GM18517 (cell line): Measurements from ENCODE around the gene JAKMIP2.

Experiments
- ATAC-seq: cut with Tn5 transposase; IDR thresholded peaks from one replicate; pipeline ENCODE4 v1.9.1; 2021; ENCODE audit warnings: mild to moderate bottlenecking, moderate library complexity; ENCODE audit not compliant: unreplicated experiment

The JAKMIP2 gene

DNA sequence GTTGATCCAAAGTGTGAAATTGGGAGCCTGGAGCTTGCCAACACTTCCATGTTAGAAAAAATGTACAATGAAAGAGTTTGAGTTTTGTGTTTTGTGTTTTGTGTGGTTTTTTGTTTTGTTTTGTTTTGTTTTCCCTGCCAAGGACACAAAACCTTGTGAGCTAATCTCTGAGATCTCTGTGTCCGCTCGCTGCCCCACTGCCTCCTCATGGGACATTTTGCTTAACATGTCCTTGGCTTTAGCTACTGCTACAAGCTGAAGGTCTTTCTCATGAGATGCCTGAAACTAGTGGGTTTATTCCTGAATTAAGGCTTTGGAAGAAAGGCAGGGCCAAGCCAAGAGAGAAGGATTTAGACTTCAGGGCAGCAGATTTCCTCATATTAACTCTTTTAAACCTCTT, 7.3 kb upstream of the JAKMIP2 start:
- ATAC-seq = no peak

DNA sequence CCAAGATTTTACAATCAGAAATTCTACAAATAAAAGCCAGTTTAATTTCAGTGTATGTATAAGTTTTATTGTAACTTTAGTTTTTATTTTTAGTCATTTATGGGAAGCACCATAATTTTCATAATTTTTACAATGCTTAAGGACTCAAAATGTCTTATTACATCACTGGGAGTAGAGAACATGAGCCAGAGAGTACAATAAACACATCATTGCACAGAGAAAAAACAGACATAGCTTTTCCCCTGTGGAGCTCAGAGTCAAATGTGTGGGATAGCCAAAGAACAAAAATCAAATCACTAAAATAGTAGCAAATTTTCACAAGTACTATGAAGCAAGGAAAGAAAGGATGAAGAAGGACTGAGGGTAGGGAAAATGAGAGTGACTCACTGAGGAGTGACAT, 5.5 kb upstream of the JAKMIP2 start:
- ATAC-seq = no peak

DNA sequence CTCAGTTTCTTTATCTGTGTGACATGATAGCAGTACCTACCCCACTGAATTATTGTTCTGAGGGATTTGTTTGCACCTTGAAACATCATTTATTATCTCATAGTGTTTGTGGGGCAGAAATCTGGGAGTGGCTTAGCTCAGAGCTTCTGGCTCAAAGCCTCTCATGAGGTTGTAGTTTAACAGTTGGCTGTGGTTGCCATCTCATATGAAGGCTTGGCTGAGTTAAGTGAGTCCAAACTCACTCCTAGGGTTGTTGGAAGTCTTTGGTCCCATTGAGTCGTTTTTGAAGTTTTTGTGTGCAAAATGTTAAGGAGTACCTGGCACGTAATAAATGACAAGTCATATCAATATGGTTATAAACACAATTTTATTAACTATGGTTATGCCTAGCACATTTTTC, 3.6 kb upstream of the JAKMIP2 start:
- ATAC-seq = no peak

DNA sequence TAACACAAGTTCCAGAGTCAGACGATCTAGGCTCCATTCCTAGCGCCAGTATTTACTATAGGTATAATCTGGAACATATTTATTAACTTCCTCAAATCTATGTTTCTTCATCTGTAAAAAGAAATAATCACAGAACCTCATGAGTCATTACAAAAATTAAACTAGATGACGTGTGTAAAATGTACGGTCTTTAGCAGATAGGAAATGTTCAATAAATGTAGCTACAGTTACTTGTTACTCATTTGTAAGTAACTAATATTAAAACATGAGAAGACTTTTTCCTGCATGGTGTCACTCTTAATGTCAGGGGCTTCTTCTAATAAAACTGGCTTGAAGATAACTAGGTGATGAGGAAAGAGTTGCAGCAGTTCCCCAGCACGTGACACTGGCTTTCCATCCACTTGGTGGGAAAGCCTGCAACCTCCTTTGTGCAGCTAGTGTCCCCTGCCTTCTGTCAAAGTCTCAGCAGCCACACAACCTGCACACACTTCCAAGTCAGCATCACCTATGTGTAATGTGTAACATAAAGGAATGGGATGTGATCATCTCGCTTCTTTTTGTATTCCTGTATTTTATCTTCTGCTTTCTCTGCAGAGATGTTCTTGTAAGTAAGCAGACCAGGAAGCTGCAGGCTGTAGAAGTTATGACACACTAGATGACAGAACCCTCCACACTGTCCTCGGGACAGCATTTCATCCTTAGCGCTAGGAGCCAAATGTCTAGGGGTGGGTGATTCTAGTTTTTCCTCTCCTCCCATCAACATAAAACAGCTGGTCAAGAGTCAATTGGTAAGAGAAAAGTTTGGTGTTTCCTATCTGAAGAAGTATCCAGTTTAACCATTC, 1.8 kb upstream of the JAKMIP2 start:
- ATAC-seq = no peak

DNA sequence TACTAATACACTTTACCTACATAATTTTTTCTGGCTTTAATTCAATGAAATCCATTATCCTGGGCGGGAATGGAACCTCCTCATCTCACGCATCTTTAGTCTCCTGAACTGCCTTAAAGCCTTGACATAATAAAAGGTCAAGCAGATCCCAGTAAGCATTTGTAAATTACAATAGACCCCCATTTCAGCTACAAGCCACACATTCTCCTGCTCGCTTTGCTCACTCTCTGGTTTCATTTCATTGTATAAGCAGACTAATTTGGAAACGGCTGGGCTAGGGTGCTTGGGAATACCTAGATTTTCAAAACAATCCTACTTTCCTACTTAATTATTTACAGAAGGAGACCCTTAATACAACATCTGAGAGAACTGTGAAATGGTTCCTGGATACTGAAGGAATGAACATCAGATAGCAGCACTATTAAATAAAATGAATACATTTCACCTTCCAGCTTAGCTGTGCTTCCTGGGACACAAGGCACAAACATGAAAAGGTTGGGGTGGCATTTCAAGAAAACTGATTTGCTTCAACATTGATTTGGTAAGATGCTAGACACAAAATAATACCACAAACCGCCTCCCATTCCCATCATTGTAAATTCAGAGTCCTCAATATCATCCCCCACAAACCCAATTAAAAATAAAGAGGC, 1.5 kb downstream of the JAKMIP2 start:
- ATAC-seq = no peak

DNA sequence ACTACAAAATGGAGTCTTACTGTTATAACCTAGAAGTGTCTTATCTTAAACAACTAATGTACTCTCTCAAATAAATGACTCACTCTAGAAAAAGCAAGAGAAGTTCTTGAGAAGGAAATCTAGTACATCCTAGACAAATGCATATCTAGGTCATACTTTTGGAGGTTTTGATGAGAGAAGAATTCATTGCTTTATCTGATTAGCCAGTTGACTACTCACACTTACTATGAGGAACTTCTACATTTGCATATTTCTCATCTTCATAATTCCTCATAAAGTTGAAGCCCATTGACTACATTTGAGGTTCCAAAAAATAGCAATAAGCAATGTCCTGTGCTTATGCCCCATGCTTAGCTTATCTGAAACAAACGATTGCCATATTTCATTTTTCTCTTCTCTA, 2.8 kb downstream of the JAKMIP2 start:
- no peak for ATAC-seq

DNA sequence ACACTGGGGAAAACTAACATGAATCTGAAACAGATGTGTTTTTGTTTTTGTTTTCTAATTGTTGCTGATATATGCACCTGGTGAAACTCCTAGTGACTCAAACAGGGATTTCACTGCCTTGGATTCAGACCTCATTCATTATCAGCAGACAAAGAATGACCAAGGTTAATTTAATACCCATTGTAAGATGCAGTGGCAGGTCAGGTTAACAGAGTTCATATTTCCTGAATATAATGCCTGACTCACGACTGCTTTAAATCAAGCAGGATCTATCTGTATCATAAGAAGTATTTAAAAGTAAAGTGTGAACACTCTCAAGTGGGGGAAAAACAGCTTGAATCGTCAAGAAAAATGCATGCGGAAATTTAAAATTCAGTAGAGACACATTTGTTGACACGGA, 5.5 kb downstream of the JAKMIP2 start:
- no peak for ATAC-seq

DNA sequence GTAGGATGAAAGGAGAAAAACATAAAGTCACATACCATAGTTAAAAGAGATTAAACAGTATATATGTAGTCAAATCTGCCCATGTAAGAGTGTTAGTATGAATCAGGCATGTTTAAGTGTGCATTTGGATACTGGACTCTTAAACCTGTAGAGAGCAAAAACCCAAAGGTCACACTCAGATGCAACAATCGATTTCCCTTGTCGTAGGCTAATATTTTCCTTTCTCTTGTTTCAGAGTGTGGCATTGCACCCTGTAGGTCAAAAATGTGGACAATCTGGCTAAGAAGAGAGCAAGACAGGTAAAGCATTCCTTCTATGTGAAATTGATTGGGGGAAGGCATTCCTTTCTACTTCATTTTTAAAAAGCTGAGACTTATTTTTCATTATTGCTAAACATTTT, 8.9 kb downstream of the JAKMIP2 start:
- ATAC-seq = no peak

DNA sequence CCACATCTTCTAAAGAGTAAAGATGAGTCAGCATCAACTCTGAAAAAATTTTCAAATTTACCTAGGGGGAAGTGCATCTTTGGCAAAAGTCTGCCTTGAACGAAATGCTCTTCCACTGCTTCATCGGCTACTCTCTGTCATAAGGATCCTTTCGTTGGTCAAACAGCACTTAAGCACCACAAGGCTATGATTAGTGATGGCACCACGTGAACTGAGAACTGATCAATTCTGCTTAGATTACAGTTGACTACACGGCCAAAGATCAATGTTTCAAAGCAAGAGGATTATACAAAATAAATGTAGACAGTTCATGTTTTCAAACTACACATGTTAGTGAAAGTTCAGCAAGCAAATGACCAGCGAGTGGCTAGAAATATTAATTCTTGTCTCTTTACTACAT, 9.4 kb downstream of the JAKMIP2 start:
- ATAC-seq = no peak

DNA sequence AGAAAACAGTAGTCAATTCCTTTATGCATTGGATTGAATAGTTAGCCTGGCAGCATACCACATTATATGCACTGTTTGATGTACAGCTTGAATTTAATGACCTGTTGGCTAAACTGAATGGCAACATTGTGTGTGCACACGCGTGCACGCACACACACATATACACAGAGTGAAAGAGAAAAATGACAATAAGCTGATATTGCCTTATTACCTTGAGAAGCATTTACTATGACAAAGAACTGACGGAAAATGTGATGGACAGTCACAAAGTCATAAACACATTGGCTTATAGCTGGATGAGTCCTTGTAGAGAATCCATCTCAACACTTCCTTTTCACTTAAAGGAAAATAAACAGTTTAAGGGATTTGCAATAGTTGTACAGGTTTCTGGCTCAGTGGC, 15.5 kb downstream of the JAKMIP2 start:
- ATAC-seq = no peak

DNA sequence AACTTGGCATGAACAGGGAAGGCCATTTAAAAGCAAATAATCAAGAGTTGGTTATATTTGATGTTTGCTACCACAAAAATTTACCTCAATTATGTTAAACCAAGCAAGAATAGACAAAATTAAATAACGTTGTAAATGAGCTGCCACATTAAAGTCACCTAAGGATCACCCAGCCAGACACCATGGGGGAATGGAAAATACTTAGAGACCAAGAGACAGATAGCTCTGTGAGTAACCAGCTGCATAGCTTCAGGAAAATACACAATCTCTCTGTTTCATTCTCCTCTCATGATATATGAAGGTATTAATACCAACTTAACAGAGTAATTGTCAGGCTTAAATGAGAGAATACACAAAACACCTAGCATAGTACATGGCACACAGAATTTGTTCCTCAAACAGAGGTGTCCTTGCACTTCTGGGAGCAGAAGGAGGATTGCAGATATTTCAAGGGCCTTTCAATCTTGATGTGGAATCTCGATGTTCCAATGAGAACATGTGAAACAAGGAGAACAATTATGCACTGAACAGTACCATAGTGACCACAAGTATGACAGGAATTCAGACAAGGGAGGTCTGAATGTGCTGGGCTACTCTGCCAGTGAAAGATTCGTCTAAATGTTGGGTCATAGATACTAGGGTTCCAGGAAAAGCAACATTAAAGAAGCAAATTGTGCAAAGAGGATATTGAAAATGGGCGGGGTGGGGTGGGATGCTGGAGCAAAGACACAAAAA, 18.6 kb downstream of the JAKMIP2 start:
- no peak for ATAC-seq

DNA sequence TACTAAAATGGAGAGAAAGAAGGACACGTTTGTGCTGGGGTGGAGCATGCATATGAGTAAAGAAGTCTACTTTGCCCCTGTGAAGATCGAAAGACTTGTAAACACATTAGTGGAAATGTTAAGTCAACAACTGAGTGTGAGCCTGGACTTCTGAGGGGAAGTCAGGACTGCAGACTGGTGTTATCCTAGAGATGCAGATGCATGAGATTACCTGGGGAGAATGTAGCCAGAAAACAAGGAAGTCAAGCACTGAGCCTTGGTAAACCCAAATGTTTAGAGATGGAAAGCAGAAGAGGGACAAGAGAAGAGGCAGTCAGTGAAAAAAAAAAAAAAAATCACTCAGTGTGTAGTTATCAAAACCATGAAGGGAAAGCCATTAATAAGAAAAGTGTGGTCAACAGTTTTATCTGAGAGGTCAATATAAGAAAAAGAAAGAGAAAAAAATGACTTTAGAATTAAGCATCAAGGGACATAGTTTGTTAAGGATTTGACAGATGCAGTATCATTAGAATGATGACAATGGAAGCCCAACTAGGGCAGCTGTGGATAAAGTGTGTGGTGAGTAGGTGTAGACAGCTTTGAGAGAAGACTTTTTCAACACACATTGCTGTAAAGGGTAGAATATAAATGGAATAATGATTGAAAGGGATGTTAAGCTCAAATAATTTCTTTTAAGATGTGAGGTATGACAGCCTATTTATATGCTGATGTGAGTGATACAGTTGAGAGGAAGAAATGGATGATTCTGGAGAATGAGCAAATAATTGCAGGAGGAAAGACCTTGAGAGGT, 22.2 kb downstream of the JAKMIP2 start:
- ATAC-seq = no peak

DNA sequence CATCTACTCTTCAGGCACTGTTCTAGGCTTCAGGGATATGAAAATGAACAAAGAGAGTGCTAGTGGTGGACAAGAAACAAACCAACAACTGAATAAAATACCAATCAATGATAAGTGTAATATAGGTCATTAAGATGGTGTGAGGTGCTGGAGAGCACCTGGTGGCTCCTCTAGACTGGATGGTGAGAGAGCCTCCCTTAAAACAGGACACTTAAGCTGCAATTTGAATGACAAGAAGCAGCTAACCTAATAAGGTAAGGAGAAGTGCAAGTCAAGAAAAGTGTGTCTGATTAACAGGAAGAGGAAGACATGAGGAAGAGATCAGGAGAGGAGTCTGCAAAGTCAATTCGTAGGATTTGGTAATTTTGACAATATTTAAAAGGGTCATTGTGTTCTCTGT, 23.1 kb downstream of the JAKMIP2 start:
- no peak for ATAC-seq

DNA sequence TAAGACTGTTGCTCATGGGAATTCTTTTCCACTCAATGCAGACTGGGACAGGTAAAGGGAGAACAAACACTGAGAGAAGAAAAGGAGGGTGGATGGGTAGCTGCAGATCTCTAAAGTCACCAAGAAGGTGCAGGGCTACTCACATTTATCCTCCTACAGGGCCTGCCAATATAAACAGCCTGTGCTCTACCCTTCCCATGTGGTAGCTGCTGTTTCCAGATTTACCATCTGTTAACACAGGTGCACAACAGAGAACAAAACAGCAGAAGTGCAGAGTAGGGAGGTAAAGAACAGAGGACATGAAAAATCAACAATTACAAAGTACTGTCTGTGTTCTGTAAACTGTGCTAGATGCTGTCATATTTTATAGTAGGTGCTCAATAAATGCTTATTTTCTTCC, 26.0 kb downstream of the JAKMIP2 start:
- ATAC-seq = no peak

DNA sequence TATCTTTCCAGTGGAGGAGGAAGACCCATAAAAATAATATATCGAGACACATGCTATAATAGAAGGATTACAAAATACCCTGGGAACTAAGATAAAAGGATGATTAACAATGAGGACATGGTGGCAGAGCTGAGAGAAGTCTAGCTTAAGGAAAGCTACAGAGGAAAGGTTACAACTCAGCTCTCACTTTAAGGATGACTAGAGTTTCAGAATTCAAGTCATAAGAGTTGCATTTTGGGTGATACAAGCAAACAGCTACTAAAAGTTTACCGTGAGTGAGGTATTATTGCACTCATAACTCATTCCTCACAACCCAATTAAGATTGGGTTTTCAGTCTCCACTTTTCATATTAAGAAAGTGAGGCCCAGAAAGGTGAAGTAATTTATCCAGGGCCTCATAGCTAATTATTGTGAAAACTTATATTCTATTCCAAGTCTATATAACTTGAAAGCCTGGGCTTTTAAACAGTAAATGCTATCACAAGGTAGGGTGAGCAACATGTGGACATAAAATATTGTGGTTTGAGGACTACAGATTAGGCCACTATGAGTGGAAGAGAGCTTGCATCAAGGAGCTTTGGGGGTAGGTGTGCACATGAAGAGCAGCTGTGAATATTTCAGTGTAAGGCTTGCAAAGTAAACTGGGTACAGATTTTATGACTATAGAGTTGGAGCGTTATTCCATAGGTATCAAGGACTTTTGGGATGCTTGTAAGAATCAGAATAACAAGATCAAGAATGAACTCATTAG, 28.0 kb downstream of the JAKMIP2 start:
- ATAC-seq = no peak

DNA sequence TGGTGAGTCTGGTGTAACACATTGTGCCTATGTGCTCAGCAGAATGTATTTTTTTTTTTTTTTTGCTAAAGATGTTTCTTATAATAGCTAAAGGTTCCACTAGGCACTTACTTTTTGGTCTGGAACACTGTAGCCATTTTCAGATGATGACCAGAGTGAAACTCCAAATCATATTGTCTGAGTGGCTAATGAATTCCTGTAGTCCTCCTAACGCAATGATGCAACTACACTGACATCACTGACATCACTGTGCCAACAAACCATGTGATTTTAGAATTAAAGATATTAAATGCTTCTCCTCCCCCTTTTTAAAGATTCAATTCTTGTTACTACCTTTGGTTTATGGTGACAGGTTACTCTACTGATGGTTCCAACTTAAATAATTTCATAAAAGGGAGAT, 28.8 kb downstream of the JAKMIP2 start:
- no peak for ATAC-seq

DNA sequence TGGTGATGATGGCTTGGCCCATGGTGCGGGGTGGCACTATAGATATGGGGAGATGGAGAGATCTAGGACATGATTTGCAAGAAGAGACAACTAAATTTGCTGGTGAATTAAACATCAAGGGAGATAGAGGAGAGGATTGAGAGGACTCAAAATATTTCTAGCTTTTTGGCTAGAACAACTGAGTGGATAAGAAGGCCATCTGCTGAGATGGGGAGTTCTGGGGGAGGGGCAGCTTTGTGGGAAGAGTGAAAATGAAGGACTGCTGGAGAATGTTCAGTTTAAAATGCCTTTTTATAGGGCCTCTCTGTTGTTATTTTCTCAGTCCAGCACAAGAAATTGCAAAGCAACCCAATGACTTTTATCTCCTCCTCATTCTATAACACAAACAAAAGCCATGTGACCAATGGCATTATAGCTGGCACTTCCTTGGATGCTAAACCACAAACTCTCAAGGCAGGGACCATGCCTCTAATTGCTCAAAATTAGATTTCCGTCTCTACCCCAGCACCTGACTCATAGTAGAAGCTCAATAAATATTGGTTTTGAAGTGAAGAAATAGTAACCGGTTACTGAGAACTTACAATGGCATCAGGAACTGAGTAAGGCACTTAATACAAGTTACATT, 29.8 kb downstream of the JAKMIP2 start:
- ATAC-seq = no peak

DNA sequence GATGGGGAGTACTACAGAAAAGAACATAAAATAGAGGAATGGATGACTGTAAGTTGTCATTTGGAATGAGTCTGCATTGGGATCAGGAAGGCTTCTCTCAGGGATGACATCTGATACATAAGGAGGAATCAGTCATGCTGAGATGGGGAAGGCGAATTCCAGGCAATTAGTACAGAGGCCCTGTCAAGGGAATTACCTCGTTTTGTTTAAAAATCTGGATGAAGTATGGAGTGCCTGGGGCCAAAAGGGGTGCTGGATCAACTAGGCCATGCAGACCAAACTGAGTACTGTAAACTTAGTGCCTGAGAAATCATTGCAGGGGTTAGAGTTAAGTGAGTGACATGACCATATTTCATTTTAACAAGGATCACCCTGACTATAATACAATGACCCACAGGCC, 30.5 kb downstream of the JAKMIP2 start:
- ATAC-seq = no peak

DNA sequence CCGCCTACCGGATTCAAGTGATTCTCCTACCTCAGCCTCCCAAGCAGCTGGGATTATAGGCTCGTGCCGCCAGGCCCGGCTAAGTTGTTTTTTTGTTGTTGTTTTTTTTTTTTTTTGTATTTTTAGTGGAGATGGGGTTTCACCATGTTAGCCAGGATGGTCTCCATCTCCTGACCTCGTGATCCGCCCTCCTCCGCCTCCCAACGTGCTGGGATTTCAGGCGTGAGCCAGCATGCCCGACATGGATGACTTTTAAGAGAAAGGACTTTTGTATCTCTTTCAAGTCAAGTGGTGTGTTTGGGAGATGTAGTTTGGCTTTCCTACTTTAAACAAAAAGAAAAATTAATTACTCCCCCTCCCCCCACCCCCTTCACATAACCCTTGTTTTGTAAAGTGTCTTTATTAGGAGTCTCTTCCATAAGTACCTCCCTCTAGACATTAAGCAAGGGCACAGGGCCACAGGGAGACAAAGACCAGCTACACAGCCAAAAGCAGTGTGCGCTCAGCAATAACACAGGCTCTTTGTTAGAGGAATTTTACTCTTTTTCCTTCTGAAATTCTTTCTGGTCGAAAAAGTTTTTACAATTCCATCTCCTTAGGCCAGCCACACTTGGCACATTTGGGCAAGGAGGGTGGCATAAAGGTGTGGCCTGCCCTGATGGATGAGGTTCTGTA, 31.2 kb downstream of the JAKMIP2 start:
- no peak for ATAC-seq
